ENCODE results near the gene ECHS1.
A peak's percentile ranks its signal among the peaks of the same experiment; 100 is the strongest.
"Not testable (repeated sequence)": the region's sequence is repeated elsewhere in the genome, so short reads cannot be mapped to it uniquely, and the experiment has no call there.

Gene ECHS1

DNA sequence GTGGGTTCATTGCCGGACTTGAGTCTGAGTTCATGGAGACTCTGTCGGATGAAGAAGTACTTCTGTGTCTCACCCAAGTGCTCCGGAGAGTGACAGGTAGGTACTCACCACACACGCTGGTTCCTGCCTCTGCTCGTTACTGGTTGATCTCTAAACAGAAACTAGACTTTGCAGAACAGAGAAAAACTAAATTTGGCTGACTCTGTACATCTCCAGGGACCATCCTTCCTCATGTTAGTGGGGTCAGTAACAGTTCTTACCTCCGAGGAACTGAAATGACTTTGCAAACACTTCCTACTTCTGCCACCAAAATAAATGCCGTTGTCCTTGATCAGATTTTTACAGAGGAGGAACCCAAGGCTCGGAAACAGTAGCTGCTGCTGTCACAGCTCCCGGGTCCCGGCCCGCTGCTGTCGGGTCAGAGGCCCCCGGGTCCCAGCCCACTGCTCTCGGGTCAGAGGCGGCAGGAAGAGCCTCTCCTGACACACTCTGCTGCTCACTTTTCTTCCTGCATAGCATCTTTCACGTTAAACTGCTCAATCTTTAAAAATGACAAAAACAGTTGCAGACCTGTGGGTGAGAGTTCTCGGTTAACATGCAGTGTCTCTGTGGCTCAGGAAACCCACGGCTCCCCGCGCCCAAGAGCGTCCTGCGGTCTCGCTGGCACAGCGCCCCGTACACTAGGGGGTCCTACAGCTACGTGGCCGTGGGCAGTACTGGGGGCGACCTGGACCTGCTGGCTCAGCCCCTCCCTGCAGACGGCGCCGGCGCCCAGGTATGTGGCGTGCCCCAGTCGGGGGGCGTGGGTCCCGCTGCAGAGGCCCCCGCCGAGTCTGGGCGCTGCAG, 16.0 kb upstream of the ECHS1 start:
- Histone ChIP-seq H3K4me1 (ENCODE audit: control insufficient read depth, insufficient read depth, low read length, poor library complexity, severe bottlenecking) (peaks cover 31% of the 10 kb centered on the region), H3K4me3 (ENCODE audit: insufficient read depth, low read depth, low read length, poor library complexity, severe bottlenecking) (peak overlapping the region; percentile 51)
- no peak for DNase-seq

DNA sequence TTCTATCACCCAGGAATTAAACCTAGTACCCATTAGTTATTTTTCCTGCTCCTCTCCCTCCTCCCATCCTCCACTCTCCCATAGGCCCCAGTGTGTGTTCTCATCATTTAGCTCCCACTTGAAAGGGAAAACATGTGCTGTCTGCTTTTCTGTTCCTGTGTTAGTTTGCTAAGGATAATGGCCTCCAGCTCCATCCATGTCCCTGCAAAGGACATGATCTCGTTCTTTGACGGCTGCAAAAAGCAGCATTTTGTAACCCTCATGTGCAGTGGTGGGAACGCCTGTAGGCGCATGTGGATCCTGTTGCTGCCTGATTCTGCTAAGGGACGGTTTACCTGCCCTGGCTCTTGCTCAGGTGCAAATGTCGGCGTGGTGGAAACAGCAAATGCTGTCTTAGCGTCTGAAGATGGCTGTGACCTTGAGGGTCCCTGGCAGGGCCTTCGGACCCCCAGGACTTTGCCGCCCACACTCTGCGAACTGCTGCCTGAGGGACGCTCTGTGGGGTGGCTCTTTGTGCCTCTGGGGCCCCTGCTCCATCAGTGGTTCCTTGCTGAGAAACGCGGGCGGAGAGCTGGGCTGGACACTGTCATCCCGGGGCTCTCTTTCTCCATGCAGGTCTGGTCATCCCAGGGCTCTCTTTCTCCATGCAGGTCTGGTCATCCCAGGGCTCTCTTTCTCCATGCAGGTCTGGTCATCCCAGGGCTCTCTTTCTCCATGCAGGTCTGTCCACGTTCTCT, 15.2 kb upstream of the ECHS1 start:
- H3K27me3 ChIP-seq (replicated peaks; ENCODE audit: control insufficient read depth, insufficient read depth, low read length, poor library complexity, severe bottlenecking), result no peaks in the 10 kb centered on the region
- H3K4me1 ChIP-seq (ENCODE audit: control insufficient read depth, insufficient read depth, low read length, poor library complexity, severe bottlenecking), result peaks cover 29% of the 10 kb centered on the region
- H3K9me3 ChIP-seq (ENCODE audit: control insufficient read depth, low read length), result no peaks in the 10 kb centered on the region
- peak overlapping the region; percentile 51 for H3K4me3 ChIP-seq (ENCODE audit: insufficient read depth, low read depth, low read length, poor library complexity, severe bottlenecking)
- DNase-seq, result no peak
- H3K27ac ChIP-seq (ENCODE audit: insufficient read depth, low read length, poor library complexity, severe bottlenecking), result peak overlapping the region; percentile 80
- H3K36me3 ChIP-seq (ENCODE audit: control insufficient read depth, insufficient read depth, low read length), result no peaks in the 10 kb centered on the region

More for the DNA sequence above, 16.0 kb upstream of the ECHS1 start:
- Histone ChIP-seq H3K27me3 (replicated peaks; ENCODE audit: control insufficient read depth, insufficient read depth, low read length, poor library complexity, severe bottlenecking) (no peaks in the 10 kb centered on the region), H3K9me3 (ENCODE audit: control insufficient read depth, low read length) (no peaks in the 10 kb centered on the region), H3K27ac (ENCODE audit: insufficient read depth, low read length, poor library complexity, severe bottlenecking) (peak overlapping the region; percentile 80), H3K36me3 (ENCODE audit: control insufficient read depth, insufficient read depth, low read length) (no peaks in the 10 kb centered on the region)

DNA sequence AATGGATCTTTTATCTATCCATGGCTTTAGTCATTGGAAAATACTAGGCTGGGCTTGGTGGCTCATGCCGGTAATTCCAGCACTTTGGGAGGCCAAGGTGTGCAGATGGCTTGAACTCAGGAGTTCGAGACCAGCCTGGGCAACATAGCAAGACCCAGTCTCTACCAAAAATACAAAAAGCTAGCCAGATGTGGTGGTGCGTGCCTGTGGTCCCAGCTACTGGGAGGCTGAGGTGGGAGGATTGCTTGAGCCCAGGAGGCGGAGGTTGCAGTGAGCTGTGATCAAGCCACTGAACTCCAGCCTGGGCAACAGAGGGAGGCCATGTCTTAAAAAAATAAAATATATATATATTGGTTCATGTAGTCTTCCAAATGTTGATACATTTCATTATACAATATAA, 13.8 kb upstream of the ECHS1 start:
- DNase-seq; H3K27ac ChIP-seq (ENCODE audit: insufficient read depth, low read length, poor library complexity, severe bottlenecking); H3K9me3 ChIP-seq (ENCODE audit: control insufficient read depth, low read length); H3K36me3 ChIP-seq (ENCODE audit: control insufficient read depth, insufficient read depth, low read length); H3K4me3 ChIP-seq (ENCODE audit: insufficient read depth, low read depth, low read length, poor library complexity, severe bottlenecking); H3K27me3 ChIP-seq (replicated peaks; ENCODE audit: control insufficient read depth, insufficient read depth, low read length, poor library complexity, severe bottlenecking): not testable (repeated sequence)
- peaks cover 28% of the 10 kb centered on the region for H3K4me1 ChIP-seq (ENCODE audit: control insufficient read depth, insufficient read depth, low read length, poor library complexity, severe bottlenecking)

DNA sequence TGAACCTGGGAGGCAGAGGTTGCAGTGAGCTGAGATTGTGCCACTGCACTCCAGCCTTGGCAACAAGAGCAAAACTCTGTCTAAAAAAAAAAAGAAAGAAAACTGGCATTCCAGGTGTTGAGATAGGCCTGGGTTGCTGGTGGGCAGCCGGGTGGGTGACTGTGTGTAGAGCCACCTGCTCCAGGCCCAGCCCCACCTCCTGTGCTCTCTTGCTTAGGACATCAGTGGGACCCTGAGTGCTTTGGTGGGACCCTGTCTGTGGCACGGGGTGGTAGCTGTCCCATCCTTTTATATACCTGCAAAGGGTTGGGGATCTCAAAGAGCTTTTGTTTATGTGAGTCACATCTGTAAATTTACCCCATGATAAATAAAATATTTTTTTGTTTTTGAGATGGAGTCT, 12.1 kb upstream of the ECHS1 start:
- DNase-seq, result no peak
- H3K27ac ChIP-seq (ENCODE audit: insufficient read depth, low read length, poor library complexity, severe bottlenecking), result no peak overlapping the region
- no peaks in the 10 kb centered on the region for H3K36me3 ChIP-seq (ENCODE audit: control insufficient read depth, insufficient read depth, low read length)
- no peak overlapping the region for H3K4me3 ChIP-seq (ENCODE audit: insufficient read depth, low read depth, low read length, poor library complexity, severe bottlenecking)
- H3K9me3 ChIP-seq (ENCODE audit: control insufficient read depth, low read length), result no peaks in the 10 kb centered on the region
- peaks cover 14% of the 10 kb centered on the region for H3K4me1 ChIP-seq (ENCODE audit: control insufficient read depth, insufficient read depth, low read length, poor library complexity, severe bottlenecking)
- no peaks in the 10 kb centered on the region for H3K27me3 ChIP-seq (replicated peaks; ENCODE audit: control insufficient read depth, insufficient read depth, low read length, poor library complexity, severe bottlenecking)

DNA sequence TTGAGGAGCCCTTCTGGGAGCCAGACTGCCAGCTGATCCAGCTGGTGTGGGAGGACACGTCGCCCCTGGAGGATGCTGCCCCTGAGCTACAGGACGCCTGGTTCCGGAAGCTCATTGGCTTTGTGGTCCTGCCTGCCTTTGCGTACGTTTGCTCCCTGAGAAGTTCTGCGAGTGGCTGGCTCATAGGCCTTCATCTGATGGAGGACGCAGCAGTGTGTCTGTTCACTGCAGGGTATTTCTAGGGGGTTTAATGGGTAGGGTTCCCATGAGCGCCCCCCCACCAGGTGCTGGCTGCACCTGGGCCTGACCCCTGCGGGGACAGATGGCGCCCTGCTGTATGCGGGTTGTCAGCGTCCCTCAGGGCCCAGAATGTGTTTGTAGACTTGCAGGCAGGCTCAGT, 10.9 kb upstream of the ECHS1 start:
- Histone ChIP-seq H3K9me3 (ENCODE audit: control insufficient read depth, low read length) (no peaks in the 10 kb centered on the region), H3K36me3 (ENCODE audit: control insufficient read depth, insufficient read depth, low read length) (no peaks in the 10 kb centered on the region), H3K27me3 (replicated peaks; ENCODE audit: control insufficient read depth, insufficient read depth, low read length, poor library complexity, severe bottlenecking) (no peaks in the 10 kb centered on the region), H3K4me3 (ENCODE audit: insufficient read depth, low read depth, low read length, poor library complexity, severe bottlenecking) (no peak overlapping the region), H3K27ac (ENCODE audit: insufficient read depth, low read length, poor library complexity, severe bottlenecking) (no peak overlapping the region), H3K4me1 (ENCODE audit: control insufficient read depth, insufficient read depth, low read length, poor library complexity, severe bottlenecking) (peaks cover 13% of the 10 kb centered on the region)
- no peak for DNase-seq

DNA sequence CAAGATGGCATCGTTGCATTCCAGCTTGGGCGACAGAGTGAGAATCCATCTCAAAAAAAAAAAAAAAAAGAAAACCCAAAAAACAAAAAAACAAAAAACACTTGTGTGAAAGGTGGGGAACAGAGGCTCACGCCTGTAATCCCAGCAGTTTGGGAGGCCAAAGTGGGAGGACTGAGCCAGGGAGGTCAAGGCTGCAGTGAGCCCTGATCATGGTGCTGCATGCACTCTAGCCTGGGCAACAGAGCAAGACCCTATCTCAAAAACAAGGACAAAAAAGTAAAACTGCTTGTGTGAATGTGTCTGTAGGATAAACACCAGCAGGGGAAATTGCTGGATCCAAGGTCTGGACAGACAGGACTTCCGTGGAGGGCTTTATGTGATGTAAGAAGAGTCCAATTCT, 10.4 kb upstream of the ECHS1 start:
- Histone ChIP-seq H3K9me3 (ENCODE audit: control insufficient read depth, low read length) (no peaks in the 10 kb centered on the region), H3K4me1 (ENCODE audit: control insufficient read depth, insufficient read depth, low read length, poor library complexity, severe bottlenecking) (peaks cover 11% of the 10 kb centered on the region), H3K27me3 (replicated peaks; ENCODE audit: control insufficient read depth, insufficient read depth, low read length, poor library complexity, severe bottlenecking) (no peaks in the 10 kb centered on the region), H3K4me3 (ENCODE audit: insufficient read depth, low read depth, low read length, poor library complexity, severe bottlenecking) (no peak overlapping the region), H3K27ac (ENCODE audit: insufficient read depth, low read length, poor library complexity, severe bottlenecking) (no peak overlapping the region), H3K36me3 (ENCODE audit: control insufficient read depth, insufficient read depth, low read length) (no peaks in the 10 kb centered on the region)
- no peak for DNase-seq

DNA sequence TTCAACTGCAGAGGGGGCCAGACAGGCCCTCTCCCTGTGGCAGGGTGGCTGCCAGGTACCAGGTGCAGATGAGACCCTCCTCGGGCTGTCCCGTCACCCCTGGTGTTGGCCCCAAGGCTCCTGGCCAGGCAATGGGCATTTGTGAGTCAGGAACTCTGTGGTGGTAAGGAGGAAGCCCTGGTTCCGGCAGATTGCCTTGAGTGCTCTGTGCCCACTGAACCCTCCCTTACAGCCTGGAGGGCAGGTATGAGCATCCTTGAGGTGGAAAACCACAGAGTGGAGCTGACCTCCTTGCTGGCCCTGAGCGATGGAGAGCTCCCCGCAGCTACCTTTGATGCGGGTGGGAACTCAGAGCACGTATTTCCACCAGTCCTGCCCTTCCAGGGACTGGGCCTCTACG, 7.9 kb upstream of the ECHS1 start:
- H3K27ac ChIP-seq (ENCODE audit: insufficient read depth, low read length, poor library complexity, severe bottlenecking), result no peak overlapping the region
- no peaks in the 10 kb centered on the region for H3K27me3 ChIP-seq (replicated peaks; ENCODE audit: control insufficient read depth, insufficient read depth, low read length, poor library complexity, severe bottlenecking)
- no peak overlapping the region for H3K4me3 ChIP-seq (ENCODE audit: insufficient read depth, low read depth, low read length, poor library complexity, severe bottlenecking)
- DNase-seq, result no peak
- peaks cover 13% of the 10 kb centered on the region for H3K4me1 ChIP-seq (ENCODE audit: control insufficient read depth, insufficient read depth, low read length, poor library complexity, severe bottlenecking)
- no peaks in the 10 kb centered on the region for H3K36me3 ChIP-seq (ENCODE audit: control insufficient read depth, insufficient read depth, low read length)
- no peaks in the 10 kb centered on the region for H3K9me3 ChIP-seq (ENCODE audit: control insufficient read depth, low read length)

DNA sequence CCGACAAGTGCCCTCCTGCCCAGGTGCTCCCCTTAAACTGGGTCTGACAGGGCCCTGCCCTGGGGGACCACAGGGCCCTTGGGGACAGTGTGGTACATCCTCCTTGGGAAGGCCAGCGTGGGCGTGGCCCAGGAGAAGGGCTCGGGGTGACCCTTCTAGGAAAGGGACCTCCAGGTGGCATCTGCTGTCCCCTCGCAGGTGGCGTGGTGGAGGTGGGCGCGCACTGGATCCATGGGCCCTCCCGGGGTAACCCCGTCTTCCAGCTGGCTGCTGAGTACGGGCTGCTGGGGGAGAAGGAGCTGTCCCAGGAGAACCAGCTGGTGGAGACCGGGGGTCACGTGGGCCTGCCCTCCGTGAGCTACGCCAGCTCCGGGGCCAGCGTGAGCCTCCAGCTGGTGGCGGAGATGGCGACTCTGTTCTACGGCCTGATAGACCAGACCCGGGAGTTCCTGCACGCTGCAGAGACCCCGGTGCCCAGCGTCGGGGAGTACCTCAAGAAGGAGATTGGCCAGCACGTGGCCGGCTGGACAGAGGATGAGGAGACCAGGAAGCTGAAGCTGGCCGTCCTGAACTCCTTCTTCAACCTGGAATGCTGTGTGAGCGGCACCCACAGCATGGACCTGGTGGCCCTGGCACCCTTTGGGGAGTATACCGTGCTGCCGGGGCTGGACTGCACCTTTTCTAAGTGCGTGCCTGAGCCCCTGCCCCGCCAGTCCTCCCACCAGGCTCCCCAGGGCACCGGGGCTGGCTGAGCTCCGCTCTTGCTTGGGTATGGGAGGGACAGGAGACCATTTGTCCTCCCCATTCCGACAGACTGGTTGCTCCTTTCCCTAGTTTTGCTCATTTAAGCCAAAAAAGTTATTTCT, 6.9 kb upstream of the ECHS1 start:
- no peaks in the 10 kb centered on the region for H3K27me3 ChIP-seq (replicated peaks; ENCODE audit: control insufficient read depth, insufficient read depth, low read length, poor library complexity, severe bottlenecking)
- H3K27ac ChIP-seq (ENCODE audit: insufficient read depth, low read length, poor library complexity, severe bottlenecking), result peak overlapping the region; percentile 41
- peak overlapping the region; percentile 48 for H3K4me3 ChIP-seq (ENCODE audit: insufficient read depth, low read depth, low read length, poor library complexity, severe bottlenecking)
- DNase-seq, result no peak
- H3K36me3 ChIP-seq (ENCODE audit: control insufficient read depth, insufficient read depth, low read length), result no peaks in the 10 kb centered on the region
- peaks cover 13% of the 10 kb centered on the region for H3K4me1 ChIP-seq (ENCODE audit: control insufficient read depth, insufficient read depth, low read length, poor library complexity, severe bottlenecking)
- no peaks in the 10 kb centered on the region for H3K9me3 ChIP-seq (ENCODE audit: control insufficient read depth, low read length)

DNA sequence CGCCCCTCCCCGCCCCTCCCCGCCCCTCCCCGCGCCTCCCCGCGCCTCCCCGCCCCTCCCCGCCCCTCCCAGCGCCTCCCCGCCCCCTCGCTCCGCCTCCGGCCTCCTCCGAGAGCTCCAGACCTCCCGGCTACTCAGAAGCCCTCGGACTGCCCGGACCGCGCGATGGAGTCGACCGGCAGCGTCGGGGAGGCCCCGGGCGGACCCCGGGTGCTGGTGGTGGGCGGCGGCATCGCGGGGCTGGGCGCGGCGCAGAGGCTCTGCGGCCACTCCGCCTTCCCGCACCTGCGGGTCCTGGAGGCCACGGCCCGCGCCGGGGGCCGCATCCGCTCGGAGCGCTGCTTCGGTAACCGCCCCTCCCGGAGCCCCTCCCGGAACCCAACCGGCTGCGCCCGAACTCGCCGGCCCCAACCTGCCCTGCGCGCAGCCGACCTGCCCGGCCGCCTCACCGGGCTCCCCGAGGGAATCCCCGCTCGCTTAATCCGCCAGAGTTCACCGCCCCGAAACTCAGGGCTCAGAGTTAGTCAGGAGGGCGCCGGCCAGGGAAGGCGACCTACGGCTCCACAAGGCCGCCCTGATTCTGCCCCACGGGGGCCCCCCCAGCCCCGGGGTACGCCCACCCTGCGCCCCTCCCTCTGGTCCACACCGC, 6.1 kb upstream of the ECHS1 start, which contains the start of gene PAOX:
Gene PAOX, plus strand, starts transcription at position 111 of the 649 bp plus-strand sequence. Its CDS starts 55 bp downstream, at position 166.
- Histone ChIP-seq H3K27ac (ENCODE audit: insufficient read depth, low read length, poor library complexity, severe bottlenecking) (peak within 1 kb of the TSS; percentile 51), H3K27me3 (replicated peaks; ENCODE audit: control insufficient read depth, insufficient read depth, low read length, poor library complexity, severe bottlenecking) (no peaks in the 10 kb centered on the region), H3K9me3 (ENCODE audit: control insufficient read depth, low read length) (no peaks in the 10 kb centered on the region), H3K36me3 (ENCODE audit: control insufficient read depth, insufficient read depth, low read length) (no peaks in the 10 kb centered on the region), H3K4me1 (ENCODE audit: control insufficient read depth, insufficient read depth, low read length, poor library complexity, severe bottlenecking) (peaks cover 13% of the 10 kb centered on the region), H3K4me3 (ENCODE audit: insufficient read depth, low read depth, low read length, poor library complexity, severe bottlenecking) (peak within 1 kb of the TSS; percentile 96)
- DNase-seq, result peak; percentile 53 to 61 (median 55)
